ENCODE measurements around the gene ANKRD33.

Gene ANKRD33

DNA sequence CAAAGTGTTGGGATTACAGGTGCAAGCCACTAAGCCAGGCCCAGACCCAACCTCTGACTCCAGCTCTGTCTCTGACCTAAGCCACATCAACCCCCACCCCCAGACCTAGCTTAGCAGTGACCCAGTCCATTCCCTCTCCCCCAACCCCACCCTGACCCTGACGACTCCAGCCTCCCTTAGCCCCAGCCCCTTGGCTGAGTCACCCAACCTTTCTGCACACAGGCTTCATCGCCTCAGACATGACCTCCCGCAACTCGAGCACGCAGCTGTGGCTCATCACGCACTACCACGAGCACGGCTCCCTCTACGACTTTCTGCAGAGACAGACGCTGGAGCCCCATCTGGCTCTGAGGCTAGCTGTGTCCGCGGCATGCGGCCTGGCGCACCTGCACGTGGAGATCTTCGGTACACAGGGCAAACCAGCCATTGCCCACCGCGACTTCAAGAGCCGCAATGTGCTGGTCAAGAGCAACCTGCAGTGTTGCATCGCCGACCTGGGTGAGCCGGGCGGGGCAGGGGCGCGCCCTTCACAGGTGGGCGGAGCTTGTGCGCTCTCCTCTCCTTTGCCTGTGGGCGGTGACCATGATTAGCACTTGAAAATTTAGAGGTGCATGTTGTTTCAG, 27.2 kb downstream of the ANKRD33 start:
- H3K79me2 ChIP-seq = no peaks in the 10 kb centered on the region
- no peak overlapping the region for H3K4me2 ChIP-seq (ENCODE audit: low read length)
- H3K36me3 ChIP-seq (ENCODE audit: control insufficient read depth, insufficient read depth, low read length) = no peaks in the 10 kb centered on the region
- H3K27ac ChIP-seq = no peak overlapping the region
- no peak overlapping the region for H3K4me3 ChIP-seq (ENCODE audit: low read depth, low read length)
- H3K27me3 ChIP-seq (ENCODE audit: control insufficient read depth, insufficient read depth, low read length) = no peaks in the 10 kb centered on the region
- H3K4me1 ChIP-seq = peaks cover 38% of the 10 kb centered on the region
- no peaks in the 10 kb centered on the region for H3K9me3 ChIP-seq (ENCODE audit: control insufficient read depth, low read length)
- H2AFZ ChIP-seq = no peak overlapping the region
- TF ChIP-seq, protein P1, sequence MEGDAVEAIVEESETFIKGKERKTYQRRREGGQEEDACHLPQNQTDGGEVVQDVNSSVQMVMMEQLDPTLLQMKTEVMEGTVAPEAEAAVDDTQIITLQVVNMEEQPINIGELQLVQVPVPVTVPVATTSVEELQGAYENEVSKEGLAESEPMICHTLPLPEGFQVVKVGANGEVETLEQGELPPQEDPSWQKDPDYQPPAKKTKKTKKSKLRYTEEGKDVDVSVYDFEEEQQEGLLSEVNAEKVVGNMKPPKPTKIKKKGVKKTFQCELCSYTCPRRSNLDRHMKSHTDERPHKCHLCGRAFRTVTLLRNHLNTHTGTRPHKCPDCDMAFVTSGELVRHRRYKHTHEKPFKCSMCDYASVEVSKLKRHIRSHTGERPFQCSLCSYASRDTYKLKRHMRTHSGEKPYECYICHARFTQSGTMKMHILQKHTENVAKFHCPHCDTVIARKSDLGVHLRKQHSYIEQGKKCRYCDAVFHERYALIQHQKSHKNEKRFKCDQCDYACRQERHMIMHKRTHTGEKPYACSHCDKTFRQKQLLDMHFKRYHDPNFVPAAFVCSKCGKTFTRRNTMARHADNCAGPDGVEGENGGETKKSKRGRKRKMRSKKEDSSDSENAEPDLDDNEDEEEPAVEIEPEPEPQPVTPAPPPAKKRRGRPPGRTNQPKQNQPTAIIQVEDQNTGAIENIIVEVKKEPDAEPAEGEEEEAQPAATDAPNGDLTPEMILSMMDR (IDR thresholded peaks at IDR 0.05) = no peak
- no peak overlapping the region for H3K9ac ChIP-seq

DNA sequence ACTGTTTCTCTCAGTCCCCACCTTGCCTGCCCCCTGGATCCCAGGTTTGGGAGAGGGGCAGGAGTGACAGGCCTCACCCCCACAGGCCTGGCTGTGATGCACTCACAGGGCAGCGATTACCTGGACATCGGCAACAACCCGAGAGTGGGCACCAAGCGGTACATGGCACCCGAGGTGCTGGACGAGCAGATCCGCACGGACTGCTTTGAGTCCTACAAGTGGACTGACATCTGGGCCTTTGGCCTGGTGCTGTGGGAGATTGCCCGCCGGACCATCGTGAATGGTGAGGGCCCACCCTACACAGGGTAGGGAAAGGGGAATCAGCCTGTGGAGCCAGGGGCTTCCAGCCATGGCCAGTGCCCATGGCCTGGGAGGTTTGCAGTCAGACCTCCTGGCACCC, 28.0 kb downstream of the ANKRD33 start:
- no peak overlapping the region for H3K9ac ChIP-seq
- H3K4me1 ChIP-seq = peaks cover 31% of the 10 kb centered on the region
- H3K36me3 ChIP-seq (ENCODE audit: control insufficient read depth, insufficient read depth, low read length) = no peaks in the 10 kb centered on the region
- no peaks in the 10 kb centered on the region for H3K27me3 ChIP-seq (ENCODE audit: control insufficient read depth, insufficient read depth, low read length)
- H3K4me2 ChIP-seq (ENCODE audit: low read length) = no peak overlapping the region
- H3K9me3 ChIP-seq (ENCODE audit: control insufficient read depth, low read length) = no peaks in the 10 kb centered on the region
- no peaks in the 10 kb centered on the region for H3K79me2 ChIP-seq
- H3K27ac ChIP-seq = no peak overlapping the region
- TF ChIP-seq, protein P1 (IDR thresholded peaks at IDR 0.05) = no peak
- no peak overlapping the region for H3K4me3 ChIP-seq (ENCODE audit: low read depth, low read length)
- no peak overlapping the region for H2AFZ ChIP-seq

DNA sequence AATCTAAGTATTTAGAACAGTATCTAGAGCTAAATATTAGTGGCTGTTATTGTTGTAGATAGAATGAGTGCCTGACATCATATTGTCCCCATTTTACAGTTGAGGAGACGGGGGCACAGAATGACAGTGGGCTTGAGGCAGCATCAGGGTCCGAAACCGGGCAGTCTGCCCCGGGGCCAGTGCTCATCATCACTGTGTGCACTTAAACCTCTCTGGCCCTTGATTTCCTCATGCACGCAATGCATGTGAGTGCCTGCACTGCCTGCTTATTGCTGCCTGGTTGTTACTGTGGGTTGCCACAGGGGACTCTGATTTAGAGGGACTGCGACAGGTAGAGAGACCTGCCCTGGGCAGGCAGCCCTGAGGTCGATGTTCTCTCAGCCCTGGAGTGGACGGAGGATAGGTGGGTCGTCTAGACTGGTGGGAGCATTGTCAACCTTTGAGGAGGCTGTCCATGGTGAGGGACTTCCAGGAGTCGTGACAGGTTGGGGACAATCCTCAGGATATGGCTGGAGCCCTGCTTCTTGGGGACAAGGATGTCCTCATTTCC, 29.2 kb downstream of the ANKRD33 start:
- peaks cover 31% of the 10 kb centered on the region for H3K4me1 ChIP-seq
- H3K27ac ChIP-seq = no peak overlapping the region
- no peak overlapping the region for H3K9ac ChIP-seq
- H3K79me2 ChIP-seq = no peaks in the 10 kb centered on the region
- TF ChIP-seq, protein P1 (IDR thresholded peaks at IDR 0.05) = no peak
- H2AFZ ChIP-seq = no peak overlapping the region
- no peaks in the 10 kb centered on the region for H3K36me3 ChIP-seq (ENCODE audit: control insufficient read depth, insufficient read depth, low read length)
- no peak overlapping the region for H3K4me3 ChIP-seq (ENCODE audit: low read depth, low read length)
- no peak overlapping the region for H3K4me2 ChIP-seq (ENCODE audit: low read length)
- no peaks in the 10 kb centered on the region for H3K9me3 ChIP-seq (ENCODE audit: control insufficient read depth, low read length)
- no peaks in the 10 kb centered on the region for H3K27me3 ChIP-seq (ENCODE audit: control insufficient read depth, insufficient read depth, low read length)

DNA sequence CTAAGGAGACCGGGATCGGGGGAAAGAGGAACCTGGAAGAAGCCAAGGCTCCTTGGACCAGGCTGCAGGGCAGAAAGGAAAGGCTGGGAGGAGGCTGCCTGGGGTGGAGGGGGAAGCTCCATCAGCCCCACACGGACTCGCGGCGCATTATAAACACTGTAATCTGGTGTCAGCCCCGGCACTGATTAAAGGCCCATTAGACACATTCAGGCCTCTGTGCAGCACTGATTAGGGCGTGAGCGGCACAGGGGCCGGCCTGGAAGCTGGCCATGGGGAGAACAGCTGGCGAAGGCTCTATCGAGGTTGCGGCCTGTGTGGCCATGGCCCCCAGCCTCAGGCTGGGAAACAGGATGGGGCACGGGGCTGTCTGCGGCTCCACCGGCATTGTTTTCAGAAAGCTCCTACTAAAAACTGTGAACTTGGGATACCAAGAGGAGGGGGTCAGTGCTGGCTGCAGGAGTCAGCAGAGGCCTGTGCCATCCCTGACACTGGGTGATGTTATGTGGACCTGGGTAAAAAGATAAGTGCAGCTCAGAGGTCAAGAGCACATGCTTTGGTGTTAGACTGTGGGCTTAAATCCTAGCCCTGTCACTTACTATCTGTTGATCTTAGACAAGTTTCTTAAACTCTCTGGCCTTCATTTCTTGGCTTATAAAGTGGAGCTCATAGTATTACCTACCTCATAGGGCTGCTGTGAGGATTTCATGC, 30.0 kb downstream of the ANKRD33 start:
- no peak overlapping the region for H3K4me3 ChIP-seq (ENCODE audit: low read depth, low read length)
- H3K27ac ChIP-seq = no peak overlapping the region
- H3K4me1 ChIP-seq = peaks cover 31% of the 10 kb centered on the region
- TF ChIP-seq, protein P1 (IDR thresholded peaks at IDR 0.05) = no peak
- no peaks in the 10 kb centered on the region for H3K9me3 ChIP-seq (ENCODE audit: control insufficient read depth, low read length)
- H3K27me3 ChIP-seq (ENCODE audit: control insufficient read depth, insufficient read depth, low read length) = no peaks in the 10 kb centered on the region
- no peaks in the 10 kb centered on the region for H3K36me3 ChIP-seq (ENCODE audit: control insufficient read depth, insufficient read depth, low read length)
- no peaks in the 10 kb centered on the region for H3K79me2 ChIP-seq
- no peak overlapping the region for H2AFZ ChIP-seq
- no peak overlapping the region for H3K9ac ChIP-seq
- no peak overlapping the region for H3K4me2 ChIP-seq (ENCODE audit: low read length)
